Hepatocyte (in vitro differentiated cells): ENCODE data around the gene RELA. TPM values are rescaled to one million over a fixed set of nuclear protein-coding genes. Genes with fewer than 3 reads are reported as not detected.

Source experiments
- DNase-seq: peaks from one replicate; pipeline ENCODE4 v3.0.0-alpha.2; 2016; ENCODE audit warnings: low spot score
- H2AFZ ChIP-seq: fragments of 200-600 bp; sonication (generic); 2 replicates; pipeline ENCODE4 v1.6.0; 2016; ENCODE audit warnings: antibody characterized with exemption, mild to moderate bottlenecking
- H3K27ac ChIP-seq: fragments of 200-600 bp; sonication (generic); 2 replicates; pipeline ENCODE4 v1.5.1; 2016; ENCODE audit warnings: mild to moderate bottlenecking
- H3K27me3 ChIP-seq: fragments of 200-600 bp; sonication (generic); 2 replicates; pipeline ENCODE4 v1.6.1; 2016
- H3K36me3 ChIP-seq: fragments of 200-600 bp; sonication (generic); replicated peaks from 2 replicates; pipeline ENCODE4 v1.5.1; 2016; ENCODE audit warnings: low read depth; ENCODE audit not compliant: insufficient read depth
- H3K4me1 ChIP-seq: fragments of 200-600 bp; sonication (generic); 2 replicates; pipeline ENCODE4 v1.5.1; 2016; ENCODE audit warnings: mild to moderate bottlenecking, moderate library complexity; ENCODE audit not compliant: insufficient read depth
- H3K4me2 ChIP-seq: fragments of 200-600 bp; sonication (generic); 2 replicates; pipeline ENCODE4 v1.6.0; 2016
- H3K4me3 ChIP-seq: fragments of 200-600 bp; sonication (generic); 2 replicates; pipeline ENCODE4 v1.5.1; 2016; ENCODE audit warnings: mild to moderate bottlenecking
- H3K79me2 ChIP-seq: fragments of 200-600 bp; sonication (generic); 2 replicates; pipeline ENCODE4 v1.6.0; 2017; ENCODE audit warnings: mild to moderate bottlenecking
- H3K9me2 ChIP-seq: fragments of 200-600 bp; sonication (generic); replicated peaks from 2 replicates; pipeline ENCODE4 v1.6.0; 2017; ENCODE audit warnings: mild to moderate bottlenecking; ENCODE audit not compliant: insufficient read depth
- H3K9me3 ChIP-seq: fragments of 200-600 bp; sonication (generic); 2 replicates; pipeline ENCODE4 v1.5.1; 2016; ENCODE audit warnings: low read depth, mild to moderate bottlenecking
- H4K20me1 ChIP-seq: fragments of 200-600 bp; sonication (generic); 2 replicates; pipeline ENCODE4 v1.6.0; 2016; ENCODE audit warnings: mild to moderate bottlenecking; ENCODE audit not compliant: insufficient read depth, poor library complexity, severe bottlenecking
- EZH2 ChIP-seq: fragments of 200-600 bp; sonication (generic); IDR thresholded peaks from 2 replicates; pipeline ENCODE4 v1.6.1; 2016; ENCODE audit warnings: antibody characterized with exemption, mild to moderate bottlenecking, borderline replicate concordance
- EZH2phosphoT487 ChIP-seq: fragments of 200-600 bp; sonication (generic); IDR thresholded peaks from one replicate; pipeline ENCODE4 v1.6.1; 2018; ENCODE audit warnings: antibody characterized with exemption, mild to moderate bottlenecking, low read depth, moderate library complexity; ENCODE audit not compliant: unreplicated experiment, severe bottlenecking
- WGBS: methylation state at CpG from one replicate; pipeline ENCODE4 v1.1.6; 2016; ENCODE audit warnings: low lambda C conversion rate; ENCODE audit errors: missing lambda C conversion rate; 5-methylcytosine and 5-hydroxymethylcytosine counted together
- polyA plus RNA-seq: library from polyadenylated mRNA; unstranded; fragments of >200 nt; fragmentation: Nextera tagmentation; extraction: Ambion mirVana; gene quantifications from 2 replicates; pipeline ENCODE4 v1.2.1, GENCODE V29; 2016
- total RNA-seq: library from RNA; depleted of rRNA; stranded (reverse); fragments of >200 nt; gene quantifications from 2 replicates; pipeline ENCODE4 v1.2.3, GENCODE V29; 2014
- TF ChIP-seq, protein P1 (sequence below): fragments of 200-600 bp; sonication (generic); IDR thresholded peaks from 2 replicates; pipeline ENCODE4 v1.5.1; 2016; ENCODE audit warnings: antibody characterized with exemption, mild to moderate bottlenecking; ENCODE audit not compliant: poor library complexity

RELA gene
- total and polyA plus RNA-seq, 2 experiments from 2014 or later = 32.7 to 68.7 TPM

DNA sequence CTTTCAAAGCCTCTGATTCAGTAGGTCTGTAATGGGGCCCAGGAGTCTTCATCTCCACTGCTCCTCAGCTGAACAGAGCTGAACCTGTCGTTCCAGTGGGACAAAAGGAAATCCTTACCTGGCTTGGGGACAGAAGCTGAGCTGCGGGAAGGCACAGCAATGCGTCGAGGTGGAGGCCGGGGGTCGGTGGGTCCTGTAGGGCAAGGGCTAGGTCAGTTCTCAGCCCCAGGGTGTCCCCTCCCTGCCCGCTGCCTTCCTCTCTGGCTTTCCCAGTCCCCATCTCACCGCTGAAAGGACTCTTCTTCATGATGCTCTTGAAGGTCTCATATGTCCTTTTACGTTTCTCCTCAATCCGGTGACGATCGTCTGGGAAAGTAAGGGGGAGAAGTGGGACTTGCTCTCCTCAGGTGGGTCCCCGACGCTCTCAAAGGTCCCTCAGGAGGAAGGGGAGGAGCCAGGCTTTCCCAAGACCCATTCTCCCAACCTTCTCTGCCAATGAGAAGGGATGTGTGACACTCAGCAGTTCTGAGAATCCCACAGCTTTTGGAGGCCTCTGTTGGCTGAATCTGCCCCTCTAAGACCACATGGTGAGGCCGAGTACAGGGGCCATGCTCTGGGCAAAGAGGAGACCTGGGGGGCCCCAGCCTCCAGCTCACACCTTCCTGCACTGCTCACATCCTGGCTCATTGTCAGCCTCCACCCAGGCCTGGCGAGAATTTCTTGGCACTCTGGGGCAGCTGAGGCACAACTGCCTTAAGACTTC, 7.0 kb downstream of the RELA start:
- Histone ChIP-seq H4K20me1 (no peaks in the 10 kb centered on the region), H3K27me3 (no peaks in the 10 kb centered on the region), H3K4me3 (no peak overlapping the region), H2AFZ (no peak overlapping the region), H3K27ac (no peak overlapping the region), H3K9me2 (no peaks in the 10 kb centered on the region), H3K4me2 (no peak overlapping the region), H3K36me3 (no peaks in the 10 kb centered on the region), H3K4me1 (peaks cover 22% of the 10 kb centered on the region), H3K9me3 (no peaks in the 10 kb centered on the region), H3K79me2 (peaks cover 9% of the 10 kb centered on the region)
- 94% methylated on average over 16 of the region's 16 CpGs for WGBS
- TF ChIP-seq, protein P1, sequence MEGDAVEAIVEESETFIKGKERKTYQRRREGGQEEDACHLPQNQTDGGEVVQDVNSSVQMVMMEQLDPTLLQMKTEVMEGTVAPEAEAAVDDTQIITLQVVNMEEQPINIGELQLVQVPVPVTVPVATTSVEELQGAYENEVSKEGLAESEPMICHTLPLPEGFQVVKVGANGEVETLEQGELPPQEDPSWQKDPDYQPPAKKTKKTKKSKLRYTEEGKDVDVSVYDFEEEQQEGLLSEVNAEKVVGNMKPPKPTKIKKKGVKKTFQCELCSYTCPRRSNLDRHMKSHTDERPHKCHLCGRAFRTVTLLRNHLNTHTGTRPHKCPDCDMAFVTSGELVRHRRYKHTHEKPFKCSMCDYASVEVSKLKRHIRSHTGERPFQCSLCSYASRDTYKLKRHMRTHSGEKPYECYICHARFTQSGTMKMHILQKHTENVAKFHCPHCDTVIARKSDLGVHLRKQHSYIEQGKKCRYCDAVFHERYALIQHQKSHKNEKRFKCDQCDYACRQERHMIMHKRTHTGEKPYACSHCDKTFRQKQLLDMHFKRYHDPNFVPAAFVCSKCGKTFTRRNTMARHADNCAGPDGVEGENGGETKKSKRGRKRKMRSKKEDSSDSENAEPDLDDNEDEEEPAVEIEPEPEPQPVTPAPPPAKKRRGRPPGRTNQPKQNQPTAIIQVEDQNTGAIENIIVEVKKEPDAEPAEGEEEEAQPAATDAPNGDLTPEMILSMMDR = no peak
- TF ChIP-seq EZH2phosphoT487 (no peak), EZH2 (no peak)
- DNase-seq = no peak

DNA sequence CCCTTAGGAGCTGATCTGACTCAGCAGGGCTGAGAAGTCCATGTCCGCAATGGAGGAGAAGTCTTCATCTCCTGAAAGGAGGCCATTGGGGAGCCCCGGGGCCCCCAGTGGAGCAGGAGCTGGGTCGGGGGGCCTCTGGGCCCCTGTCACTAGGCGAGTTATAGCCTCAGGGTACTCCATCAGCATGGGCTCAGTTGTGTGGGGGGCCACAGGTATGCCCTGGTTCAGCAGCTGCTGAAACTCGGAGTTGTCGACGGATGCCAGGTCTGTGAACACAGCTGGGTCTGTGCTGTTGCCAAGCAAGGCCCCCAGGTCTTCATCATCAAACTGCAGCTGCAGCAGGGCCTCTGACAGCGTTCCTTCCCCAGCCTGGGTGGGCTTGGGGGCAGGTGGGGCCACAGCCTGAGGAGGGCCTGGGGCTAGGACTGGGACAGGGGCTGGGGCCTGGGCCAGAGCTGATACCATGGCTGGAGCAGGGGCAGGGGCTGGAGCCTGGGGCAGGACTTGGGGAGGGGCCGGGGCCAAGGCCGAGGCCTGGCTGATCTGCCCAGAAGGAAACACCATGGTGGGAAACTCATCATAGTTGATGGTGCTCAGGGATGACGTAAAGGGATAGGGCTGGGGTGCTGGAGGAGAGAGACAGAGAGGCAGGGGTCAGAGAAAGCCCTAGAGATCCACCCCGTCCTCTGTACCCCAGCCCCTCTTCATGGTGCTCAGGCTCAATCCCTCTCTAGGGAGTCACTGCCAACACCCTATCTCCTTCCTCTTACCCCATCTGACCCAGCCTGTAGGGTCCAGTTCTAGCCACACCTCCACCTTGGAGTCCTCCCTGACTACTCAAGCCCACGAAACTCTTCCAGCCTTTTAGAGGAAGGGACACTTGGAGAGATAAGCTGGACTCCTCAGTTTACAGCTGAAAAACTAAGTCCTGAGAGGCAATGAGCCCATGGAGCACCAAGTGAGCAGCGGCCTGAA, 8.1 kb downstream of the RELA start:
- WGBS = 95% methylated on average over 11 of the region's 14 CpGs

DNA sequence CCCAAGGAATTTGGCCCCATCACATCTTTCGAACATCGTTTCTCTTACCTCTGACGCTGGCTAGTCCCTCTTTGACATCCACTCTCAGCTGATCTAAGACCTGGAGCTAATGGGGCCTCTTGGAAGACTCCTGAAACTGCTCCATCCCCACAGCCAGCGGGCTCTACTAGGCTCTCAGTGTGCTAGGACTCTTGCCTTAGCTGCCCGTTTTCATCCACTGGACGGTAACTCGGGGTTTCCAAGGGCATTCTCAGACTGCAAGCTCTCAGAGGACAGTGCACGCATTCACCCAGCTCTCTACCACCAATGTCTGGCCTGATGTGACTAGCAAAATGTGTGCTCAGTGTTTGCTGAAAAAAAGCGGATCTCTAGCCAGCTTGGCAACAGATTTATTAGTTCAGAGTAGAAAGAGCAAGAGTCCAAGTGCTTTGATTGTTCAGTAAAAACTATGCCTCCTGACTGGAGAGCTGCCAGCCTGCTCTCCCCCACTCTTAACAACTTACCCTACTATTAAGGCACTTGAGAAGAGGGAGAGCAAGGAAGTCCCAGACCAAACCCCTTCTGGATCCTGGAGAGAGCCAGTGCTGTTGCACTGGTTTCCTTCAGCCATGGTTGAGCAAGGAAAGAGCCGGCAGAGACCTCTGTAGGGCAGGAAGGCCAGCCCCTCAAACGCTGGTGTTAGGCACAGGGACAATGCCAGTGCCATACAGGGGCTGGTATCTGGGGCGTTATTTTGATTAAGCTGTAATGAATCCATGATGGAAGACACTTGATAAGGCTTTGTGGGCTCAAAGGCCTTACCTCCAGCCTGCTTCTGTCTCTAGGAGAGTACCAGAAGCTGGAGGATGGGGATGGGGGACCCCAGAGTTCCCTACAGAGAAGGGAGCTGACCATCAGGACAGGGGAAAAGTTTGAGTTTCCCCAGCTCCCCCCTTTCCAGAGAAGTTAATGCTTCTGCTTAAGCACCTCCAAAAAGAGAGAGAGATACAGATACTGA, 9.2 kb downstream of the RELA start:
- Histone ChIP-seq H4K20me1 (no peaks in the 10 kb centered on the region), H3K36me3 (no peaks in the 10 kb centered on the region), H3K9me3 (no peaks in the 10 kb centered on the region), H3K4me1 (peaks cover 22% of the 10 kb centered on the region), H3K4me2 (peak overlapping the region; percentile 75), H3K4me3 (no peak overlapping the region), H2AFZ (no peak overlapping the region), H3K9me2 (no peaks in the 10 kb centered on the region), H3K79me2 (peaks cover 2% of the 10 kb centered on the region), H3K27me3 (no peaks in the 10 kb centered on the region), H3K27ac (peak overlapping the region; percentile 98)
- TF ChIP-seq EZH2phosphoT487 = no peak
- no peak for TF ChIP-seq EZH2
- TF ChIP-seq, protein P1 = no peak
- WGBS = 79% methylated on average over 12 of the region's 12 CpGs
- DNase-seq = peak; percentile 34

More for the DNA sequence above, 8.1 kb downstream of the RELA start:
- Histone ChIP-seq H2AFZ (no peak overlapping the region), H3K36me3 (no peaks in the 10 kb centered on the region), H3K9me2 (no peaks in the 10 kb centered on the region), H4K20me1 (no peaks in the 10 kb centered on the region), H3K4me2 (no peak overlapping the region), H3K27ac (peak overlapping the region; percentile 98), H3K9me3 (no peaks in the 10 kb centered on the region), H3K79me2 (peaks cover 2% of the 10 kb centered on the region), H3K4me1 (peaks cover 22% of the 10 kb centered on the region), H3K4me3 (no peak overlapping the region), H3K27me3 (no peaks in the 10 kb centered on the region)
- TF ChIP-seq EZH2 = no peak
- TF ChIP-seq, protein P1 = no peak
- TF ChIP-seq EZH2phosphoT487 = no peak
- DNase-seq = peak; percentile 5
